Fibroblast of skin of left biceps (primary cell): ENCODE data around the gene MICA.
"Not testable (repeated sequence)": the region's sequence is repeated elsewhere in the genome, so short reads cannot be mapped to it uniquely, and the experiment has no call there.

Experiments used
- DNase-seq, 2 experiments: peaks; one replicate each; pipeline ENCODE4 v3.0.0-alpha.2; 2013; ENCODE audit warnings: low read depth in 2 of 2

MICA gene

DNA sequence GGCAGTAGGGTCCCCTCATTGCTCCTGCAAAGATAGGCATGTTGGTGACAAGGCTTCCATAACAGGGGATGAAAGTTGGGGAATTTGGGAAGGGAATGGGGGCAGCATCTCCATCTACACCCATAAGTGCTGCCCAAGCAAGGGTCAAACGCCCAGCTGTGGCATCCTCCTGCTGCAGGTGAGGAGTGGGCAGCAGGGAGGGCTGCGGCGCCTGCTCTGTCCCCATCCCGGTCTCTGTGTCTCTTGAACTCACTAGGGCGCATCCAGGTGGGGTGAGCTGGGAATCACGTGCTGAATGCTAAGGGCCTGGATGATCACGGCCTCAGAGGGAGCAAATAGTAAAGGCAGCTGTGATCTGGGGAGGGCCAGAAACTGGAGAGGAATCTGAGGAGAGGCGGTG is 9.1 kb downstream of the MICA start:
- no peak for DNase-seq

DNA sequence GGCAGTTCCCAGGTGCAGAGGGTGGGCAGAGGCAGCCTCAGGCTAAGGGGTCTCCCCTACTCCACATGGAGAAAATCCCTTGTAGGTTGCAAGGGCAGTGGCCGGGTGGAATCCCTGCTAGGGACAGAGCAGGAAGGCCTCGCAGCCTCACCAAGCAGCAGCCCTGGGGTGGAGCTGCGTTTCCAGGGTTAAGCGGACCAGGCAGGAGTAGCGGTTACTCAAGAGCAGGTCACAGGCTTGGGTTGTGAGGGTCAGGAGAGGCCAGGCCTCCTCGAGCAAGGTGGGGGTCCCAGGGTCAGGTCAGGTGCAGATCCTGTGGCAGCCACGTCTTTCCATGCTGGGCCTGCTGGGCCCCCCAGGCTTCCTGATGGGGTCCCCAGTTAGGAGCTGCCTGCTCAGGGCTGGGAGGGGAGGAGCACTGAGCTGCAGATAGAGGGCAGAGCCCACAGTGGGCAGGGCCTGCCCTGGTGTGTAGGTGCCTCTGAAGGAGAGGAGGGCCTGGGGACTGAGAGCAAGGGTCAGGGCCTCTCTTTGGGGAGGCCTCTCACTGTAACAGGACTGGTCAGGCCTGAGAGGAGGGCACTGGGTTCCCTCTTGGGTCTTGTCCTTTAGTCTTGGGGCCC is 10.9 kb downstream of the MICA start:
- DNase-seq = not testable (repeated sequence)

DNA sequence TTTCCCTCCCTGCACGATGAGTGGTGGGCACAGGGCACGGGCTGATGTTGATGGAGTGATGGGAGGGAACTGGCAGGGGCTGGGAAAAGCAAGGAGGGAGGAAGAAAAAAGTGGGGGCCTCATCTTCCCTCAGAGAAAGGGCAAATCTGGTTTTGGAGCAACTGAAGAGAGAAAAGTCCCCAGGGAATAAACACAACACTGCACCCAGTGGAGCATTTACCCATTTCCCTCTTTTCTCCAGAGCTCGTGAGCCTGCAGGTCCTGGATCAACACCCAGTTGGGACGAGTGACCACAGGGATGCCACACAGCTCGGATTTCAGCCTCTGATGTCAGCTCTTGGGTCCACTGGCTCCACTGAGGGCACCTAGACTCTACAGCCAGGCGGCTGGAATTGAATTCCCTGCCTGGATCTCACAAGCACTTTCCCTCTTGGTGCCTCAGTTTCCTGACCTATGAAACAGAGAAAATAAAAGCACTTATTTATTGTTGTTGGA is 11.4 kb downstream of the MICA start:
- no peak for DNase-seq

DNA sequence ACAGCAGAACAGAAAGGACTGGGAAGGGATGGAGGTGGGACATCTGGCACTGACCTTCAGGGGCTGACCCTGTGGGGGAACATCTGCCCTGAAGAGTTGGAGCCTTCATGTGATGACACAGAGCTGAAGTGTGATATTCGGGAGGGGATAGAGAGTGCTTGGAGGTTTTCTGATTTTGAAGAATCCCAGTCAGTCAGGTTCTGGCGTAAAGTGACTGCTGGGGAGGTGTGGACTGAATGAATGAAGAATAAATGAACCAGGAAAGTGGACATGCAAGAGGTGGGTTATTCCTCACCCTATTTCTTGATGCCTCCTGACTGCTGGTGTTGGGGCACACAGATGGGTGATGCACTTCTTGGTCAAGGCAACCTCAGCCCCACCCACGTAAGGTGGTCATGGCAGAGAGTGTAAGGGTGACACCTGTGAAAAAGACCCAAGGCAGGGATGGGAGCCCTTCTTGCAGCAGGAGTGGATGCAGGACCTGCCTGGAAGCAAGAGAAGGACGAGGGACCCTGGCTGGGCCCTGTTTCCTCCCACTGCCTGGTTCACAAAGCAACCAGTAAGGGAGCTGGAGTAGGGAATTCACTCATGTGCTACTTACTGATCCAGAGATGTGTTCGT is 13.1 kb downstream of the MICA start:
- DNase-seq = no peak

DNA sequence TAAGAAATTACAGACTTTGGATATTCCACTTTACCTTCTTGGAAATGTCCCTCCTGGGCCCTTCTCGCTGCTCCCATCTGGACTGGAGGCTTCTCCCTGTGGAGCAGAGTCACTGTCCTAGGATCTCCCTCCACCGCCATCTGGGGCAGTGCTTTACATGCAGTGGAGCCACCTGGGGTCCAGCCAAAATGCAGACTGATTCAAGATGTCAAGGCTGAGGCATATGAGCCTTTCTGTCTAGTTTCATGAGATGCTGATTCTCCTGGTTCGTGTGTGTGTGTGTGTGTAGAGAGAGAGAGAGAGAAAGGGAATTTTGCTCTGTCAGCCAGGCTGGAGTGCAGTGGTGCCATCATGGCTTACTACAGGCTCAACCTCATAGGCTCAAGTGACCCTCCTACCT is 14.9 kb downstream of the MICA start:
- no peak for DNase-seq

DNA sequence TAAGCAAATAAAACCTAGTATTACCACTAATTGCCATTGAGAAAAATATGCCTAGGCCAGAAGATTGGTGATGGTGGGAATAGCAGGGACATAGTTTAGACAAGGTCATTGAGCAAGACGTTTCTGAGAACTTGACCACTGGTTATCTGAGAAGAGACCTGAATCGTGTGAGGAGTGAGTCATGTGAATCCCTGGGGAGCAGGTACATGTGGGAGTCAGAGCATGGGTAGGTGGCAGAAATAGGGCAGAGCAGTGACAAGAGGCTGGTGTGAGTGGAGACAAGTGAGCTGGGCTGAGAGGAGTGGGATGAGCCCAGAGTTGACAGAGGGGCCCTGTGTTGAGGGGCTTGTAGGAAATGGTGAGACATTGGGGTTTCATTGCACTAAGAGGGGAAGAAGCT is 16.4 kb downstream of the MICA start:
- no peak for DNase-seq

DNA sequence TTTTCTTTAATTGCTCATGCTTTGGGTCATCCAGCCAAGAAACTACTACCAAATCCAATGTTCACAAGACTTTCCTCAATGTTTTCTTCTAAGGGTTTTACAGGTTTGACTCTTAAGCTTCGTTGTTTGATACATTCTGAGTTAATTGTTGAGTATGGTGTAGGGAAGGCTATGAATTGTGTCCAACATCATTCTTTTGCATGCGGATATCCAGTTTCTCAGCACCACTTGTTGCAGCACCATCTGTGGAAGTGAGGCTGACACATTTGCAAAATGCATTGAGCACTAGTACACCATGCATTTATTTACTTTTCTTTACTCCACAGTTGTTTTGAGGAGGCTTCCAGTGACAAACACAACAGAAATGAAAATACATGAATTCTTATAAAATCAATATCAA is 17.2 kb downstream of the MICA start:
- no peak for DNase-seq

DNA sequence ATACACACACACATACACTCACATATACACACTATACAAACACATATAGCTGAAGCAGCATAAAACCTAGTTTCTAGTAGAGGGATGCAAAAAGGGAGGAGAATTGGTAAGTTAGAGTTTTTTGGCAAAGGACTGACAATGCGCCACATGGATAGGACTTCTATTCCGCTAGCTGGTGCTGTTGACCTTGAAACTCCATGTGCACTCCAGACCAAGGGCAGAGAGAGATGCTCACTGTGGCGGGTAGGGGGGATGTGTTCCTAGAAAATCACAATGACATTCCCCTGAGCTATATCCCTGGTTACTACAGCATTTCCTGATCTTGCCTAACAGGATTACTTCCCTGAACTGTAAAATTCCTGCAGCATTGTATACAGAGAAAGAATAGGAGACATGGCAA is 19.2 kb downstream of the MICA start:
- DNase-seq = no peak

DNA sequence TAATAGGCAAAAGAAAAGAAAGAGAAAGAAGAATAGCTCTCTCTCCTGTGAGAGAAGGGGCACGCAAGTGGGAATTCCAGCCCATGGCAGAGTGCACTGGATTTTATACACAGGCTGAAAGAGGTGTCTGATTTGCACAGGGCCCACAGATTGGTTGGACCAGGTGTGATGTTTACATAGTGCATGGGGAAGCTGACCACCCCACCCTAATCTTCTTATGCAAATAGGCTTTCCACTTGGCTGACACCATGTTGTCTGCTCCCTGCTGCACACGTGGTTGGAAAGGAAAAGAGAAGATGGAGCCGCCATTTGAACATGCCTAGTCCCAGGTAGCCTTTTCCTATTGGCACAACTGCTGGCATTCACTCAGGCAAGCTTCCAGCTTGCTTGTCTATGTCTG is 20.2 kb downstream of the MICA start:
- no peak for DNase-seq

DNA sequence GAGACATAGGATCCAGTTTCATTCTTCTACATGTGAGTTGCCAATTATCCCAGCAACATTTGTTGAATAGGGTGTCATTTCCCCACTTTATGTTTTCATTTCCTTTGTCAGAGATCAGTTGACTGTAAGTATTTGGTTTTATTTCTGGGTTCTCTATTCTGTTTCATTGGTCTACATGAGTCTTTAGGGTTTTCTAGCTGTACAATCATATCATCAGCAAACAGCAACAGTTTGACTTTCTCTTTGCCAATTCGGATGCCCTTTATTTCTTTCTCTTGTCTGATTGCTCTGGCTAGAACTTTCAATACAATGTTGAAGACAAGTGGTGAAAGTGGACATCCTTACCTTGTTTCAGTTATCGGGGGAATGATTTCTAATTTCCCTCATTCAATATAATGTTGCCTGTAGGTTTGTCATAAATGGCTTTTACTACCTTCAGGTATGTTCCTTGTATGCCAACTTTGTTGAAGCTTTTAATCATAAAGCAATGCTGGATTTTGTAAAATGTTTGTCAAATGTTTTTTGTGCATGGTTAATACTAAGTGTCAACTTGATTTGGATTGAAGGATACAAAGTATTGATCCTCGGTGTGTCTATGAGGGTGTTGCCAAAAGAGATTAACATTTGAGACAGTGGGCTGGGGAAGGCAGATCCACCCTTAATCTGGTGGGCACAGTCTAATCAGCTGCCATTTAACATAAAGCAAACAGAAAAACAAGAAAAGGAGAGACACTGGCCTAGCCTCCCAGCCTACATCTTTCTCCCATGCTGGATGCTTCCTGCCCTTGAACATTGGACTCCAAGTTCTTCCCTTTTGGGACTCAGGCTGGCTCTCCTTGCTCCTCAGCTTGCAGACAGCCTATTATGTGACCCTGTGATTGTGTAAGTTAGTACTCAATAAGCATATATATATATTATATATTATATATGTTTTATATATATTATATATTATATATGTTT is 23.3 kb downstream of the MICA start:
- no peak for DNase-seq

DNA sequence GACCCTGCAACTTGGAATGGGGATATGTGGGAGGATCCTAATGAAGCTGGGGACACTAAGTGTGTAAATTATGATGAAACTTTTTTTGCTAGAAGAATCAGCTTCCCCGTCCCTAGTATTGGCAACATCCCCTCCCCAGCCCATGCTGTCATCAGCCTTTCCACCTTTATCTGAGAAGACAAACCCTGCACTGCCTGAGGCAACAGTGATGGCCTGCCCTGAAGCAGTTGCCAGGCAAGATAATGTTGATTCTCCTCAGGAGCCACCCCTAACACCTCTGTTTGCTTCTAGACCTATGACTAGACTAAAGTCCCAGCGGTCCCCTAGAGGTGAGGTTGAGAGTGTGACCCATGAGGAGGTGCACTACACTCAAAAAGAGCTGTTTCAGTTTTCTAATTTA is 27.1 kb downstream of the MICA start:
- DNase-seq = no peak

DNA sequence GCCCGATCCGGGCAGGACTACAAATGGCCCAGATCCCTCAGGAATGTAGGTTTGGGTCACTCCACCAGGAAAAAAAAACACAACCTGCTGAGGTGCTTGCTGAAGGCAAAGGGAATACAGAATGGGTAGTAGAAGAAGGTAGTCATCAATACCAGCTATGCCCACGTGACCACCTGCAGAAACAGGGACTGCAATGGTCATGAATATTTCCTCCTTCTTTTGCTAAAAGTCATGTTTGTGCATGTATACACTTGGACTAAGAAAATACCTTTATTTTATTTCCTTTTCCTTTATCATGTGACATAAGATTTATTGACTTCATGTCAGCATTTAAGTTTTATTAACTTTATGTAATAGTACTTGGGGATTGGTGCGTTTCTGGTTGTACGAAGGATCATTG is 31.7 kb downstream of the MICA start:
- DNase-seq = not testable (repeated sequence)

DNA sequence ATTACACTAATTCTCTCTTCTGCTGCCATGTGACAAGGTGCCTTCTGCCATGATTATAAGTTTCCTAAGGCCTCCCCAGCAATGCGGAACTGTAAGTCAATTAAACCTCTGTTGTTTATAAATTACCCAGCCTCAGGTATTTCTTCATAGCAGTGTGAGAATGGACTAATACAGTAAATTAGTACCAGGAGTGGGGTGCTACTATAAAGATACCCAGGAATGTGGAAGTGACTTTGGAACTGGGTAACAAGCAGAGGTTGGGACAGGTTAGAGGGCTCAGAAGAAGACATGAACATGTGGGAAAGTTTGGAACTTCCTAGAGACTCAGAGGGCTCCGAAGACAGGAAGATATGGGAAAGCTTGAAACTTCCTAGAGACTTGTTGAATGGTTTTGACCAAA is 34.8 kb downstream of the MICA start:
- no peak for DNase-seq

DNA sequence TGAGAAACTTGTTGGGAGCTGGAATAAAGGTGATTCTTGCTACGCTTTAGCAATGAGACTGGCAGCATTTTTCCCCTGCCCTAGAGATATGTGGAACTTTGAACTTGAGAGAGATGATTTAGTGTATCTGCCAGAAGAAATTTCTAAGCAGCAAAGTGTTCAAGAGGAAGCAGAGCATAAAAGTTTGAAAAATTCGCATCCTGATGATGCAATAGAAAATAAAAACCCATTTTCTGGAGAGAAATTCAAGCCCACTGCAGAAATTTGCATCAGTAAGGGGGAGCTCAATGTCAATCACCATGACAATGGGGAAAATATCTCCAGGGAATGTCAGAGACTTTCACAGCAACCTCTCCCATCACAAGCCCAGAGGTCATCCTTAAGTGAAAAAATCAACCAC is 35.3 kb downstream of the MICA start:
- no peak for DNase-seq

DNA sequence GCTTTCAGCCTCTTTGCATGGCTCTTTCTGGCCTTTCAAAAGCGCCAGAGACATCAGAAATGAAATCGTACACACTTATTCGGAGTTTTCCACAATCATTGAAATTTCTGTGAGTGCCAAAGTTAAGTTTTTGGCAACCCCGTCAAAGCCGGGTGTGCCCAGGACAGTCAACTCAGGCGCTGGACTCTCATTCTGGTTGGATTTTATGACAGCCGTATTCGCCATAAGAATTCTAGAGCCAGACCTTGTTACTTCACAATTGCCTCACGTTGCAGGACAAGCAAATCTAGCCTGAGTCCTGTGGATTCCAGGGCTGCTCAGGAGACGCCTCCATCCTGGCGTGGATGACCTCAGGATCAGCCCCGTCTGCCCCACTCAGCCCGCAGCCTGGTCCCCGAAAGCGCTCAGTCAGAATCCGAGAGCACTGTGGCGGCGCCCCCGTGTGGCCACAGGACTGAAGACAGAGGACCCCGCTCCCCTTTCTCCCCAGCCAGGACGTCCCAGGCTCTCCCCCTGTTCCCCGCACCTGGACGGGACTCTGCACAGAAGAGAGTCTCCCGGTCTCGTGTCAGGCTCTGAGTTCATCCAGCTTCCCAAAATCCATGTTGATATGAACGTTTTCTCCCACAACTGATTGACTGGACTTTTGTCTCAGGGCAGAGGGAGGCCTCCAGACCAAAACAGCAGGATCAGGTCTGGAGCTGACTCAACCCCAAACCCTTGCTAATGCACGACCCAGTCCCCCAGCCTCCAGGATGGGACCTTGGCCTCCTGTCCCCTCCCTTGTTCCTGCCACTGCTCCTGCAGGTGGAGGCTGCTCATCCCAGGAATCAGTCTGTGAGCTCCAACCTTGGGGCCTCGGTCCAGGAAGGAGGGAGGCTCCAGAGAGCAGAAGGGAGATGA is 38.2 kb downstream of the MICA start:
- peak; percentile 5 to 14 for DNase-seq

DNA sequence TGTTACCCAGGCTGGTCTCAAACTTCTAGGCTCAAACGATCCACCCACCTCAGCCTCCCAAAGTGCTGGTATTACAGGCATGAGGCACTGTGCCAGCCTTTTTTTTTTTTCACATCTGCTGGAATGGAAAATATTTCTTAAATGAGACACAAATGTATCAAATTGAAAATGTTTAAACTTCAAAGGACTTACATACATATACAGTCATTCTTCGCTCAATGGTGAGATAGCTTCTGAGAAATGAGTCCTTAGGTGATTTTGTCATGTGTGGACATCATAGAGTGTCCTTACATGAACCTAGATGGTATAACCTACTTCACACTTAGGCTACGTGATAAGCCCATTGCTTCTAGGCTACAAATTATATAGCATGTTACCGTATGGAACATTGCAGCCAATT is 43.1 kb downstream of the MICA start:
- DNase-seq = peak; percentile 13 to 24

DNA sequence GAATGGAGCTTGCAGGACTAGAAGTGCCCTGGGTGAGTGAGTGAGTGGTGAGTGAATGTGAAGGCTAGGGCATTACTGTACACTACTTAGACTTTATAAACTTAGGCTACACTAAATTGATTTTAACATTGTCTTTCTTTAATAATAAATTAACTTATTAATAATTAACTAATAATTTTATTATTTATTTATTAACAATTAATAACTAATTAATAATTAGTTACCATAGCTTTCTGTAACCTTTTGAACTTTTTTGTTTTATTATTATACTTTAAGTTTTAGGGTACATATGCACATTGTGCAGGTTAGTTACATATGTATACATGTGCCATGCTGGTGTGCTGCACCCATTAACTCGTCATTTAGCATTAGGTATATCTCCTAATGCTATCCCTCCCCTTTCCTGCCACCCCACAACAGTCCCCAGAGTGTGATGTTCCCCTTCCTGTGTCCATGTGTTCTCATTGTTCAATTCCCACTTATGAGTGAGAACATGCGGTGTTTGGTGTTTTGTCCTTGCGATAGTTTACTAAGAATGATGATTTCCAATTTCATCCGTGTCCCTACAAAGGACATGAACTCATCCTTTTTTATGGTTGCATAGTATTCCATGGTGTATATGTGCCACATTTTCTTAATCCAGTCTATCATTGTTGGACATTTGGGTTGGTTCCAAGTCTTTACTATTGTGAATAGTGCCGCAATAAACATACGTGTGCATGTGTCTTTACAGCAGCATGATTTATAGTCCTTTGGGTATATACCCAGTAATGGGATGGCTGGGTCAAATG is 43.8 kb downstream of the MICA start:
- DNase-seq = not testable (repeated sequence)

DNA sequence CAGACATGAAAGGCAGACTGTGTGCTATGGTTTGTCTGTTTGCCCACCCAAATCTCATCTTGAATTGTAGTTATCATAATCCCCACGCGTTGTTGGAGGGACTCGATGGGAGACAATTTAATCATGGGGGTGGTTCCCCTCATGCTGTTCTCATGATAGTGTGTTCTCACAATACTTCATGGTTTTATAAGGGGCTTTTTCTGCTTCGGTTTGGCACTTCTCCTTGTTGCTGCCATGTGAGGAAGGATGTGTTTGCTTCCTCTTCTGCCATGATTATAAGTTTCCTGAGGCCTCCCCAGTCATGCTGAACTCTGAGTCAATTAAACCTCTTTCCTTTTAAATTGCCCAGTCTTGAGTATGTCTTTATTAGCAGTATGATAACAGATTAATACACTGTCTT is 47.4 kb downstream of the MICA start:
- DNase-seq = no peak

DNA sequence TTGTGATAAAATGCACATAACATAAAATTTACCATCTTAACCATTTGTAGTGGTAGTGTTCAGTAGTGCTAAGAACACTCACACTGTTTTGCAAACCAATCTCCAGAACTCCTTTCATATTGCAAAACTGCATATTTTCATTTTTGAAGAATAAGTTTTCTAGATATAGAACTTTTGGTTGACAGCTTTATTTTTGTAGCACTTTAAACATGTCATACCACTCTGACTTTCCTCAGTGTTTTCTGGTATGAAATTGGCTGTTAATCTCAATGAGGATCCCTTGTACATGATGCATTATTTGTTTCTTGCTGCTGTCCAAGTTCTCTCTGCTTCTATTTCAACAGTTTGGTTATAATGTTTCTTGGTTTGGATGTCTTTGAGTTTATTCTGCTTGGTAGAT is 49.5 kb downstream of the MICA start:
- no peak for DNase-seq

DNA sequence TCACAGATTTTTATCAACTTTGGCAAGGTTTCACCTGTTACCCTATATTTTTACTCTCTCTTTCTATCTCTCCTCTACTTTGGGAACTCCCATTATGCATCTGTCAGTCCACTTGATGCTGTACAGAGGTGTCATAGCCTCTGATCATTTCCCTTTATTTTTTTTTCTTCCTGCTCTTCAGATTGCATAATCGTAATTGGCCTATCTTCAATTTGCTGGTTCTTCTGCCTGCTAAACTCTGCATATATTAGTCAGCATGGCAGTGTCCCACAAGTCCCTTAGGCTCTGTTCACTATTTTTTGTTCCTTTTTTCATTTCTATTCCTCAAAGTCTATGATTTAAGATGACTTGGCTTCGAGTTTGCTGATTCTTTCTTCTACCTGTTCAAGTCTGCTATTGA is 49.9 kb downstream of the MICA start:
- no peak for DNase-seq

DNA sequence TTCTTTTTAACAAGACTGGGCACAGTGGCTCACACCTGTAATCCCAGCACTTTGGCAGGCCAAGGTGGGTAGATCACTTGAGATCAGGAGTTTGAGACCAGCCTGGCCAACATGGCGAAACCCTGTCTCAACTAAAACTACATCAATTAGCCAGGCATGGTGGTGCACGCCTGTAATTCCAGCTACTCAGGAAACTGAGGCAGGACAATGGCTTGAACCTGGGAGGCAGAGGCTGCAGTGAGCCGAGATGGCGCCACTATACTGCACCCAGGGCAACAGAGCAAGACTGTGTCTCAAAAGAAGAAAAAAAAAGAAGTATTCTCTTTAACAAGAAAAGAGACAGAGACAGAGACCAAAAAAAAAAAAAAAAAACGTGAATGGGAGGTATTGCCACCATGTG is 56.5 kb downstream of the MICA start:
- DNase-seq = not testable (repeated sequence)
